K562 (cell line): ENCODE data around the gene NUP62CL. TPM values are rescaled to one million over a fixed set of nuclear protein-coding genes. Genes with fewer than 3 reads are reported as not detected.

Experiments used
- HDGF ChIP-seq: fragments of 450-650 bp; IDR thresholded peaks from 2 replicates; pipeline ENCODE4 v1.6.1; 2016
- HEY1 ChIP-seq: fragments of 250-450 bp; sonication (Bioruptor Pico); IDR thresholded peaks from 2 replicates; pipeline ENCODE4 v1.5.0; 2020; ENCODE audit warnings: mild to moderate bottlenecking, moderate library complexity, borderline replicate concordance
- HNRNPUL1 ChIP-seq: fragments of 200-400 bp; formaldehyde crosslinking; IDR thresholded peaks from 2 replicates; pipeline ENCODE4 v1.6.1; 2017; ENCODE audit warnings: low read length
- JUND ChIP-seq, 2 experiments: IDR thresholded peaks; 2 replicates in 1 of 2; 3 replicates in 1 of 2; pipeline ENCODE4 v1.6.1; 2011; ENCODE audit warnings: borderline replicate concordance in 2 of 2, low read depth in 2 of 2, low read length in 2 of 2, improper control_type of control experiment in 1 of 2, missing biosample characterization in 1 of 2, missing genetic modification characterization in 1 of 2, missing genetic modification reagents in 1 of 2
- KLF16 ChIP-seq: IDR thresholded peaks from 2 replicates; pipeline ENCODE4 v1.6.1; 2016; ENCODE audit warnings: antibody characterized with exemption
- TAL1 ChIP-seq: fragments of 450-650 bp; IDR thresholded peaks from 2 replicates; pipeline ENCODE4 v1.6.1; 2016; ENCODE audit warnings: mild to moderate bottlenecking
- TCFL5 ChIP-seq: fragments of 250-450 bp; sonication (Bioruptor Pico); conservative IDR thresholded peaks from 2 replicates; pipeline ENCODE4 v1.6.1; 2021; ENCODE audit warnings: mild to moderate bottlenecking, moderate library complexity, matching md5 sums
- WHSC1 ChIP-seq: IDR thresholded peaks from one replicate; pipeline ENCODE4 v1.6.1; 2012; ENCODE audit warnings: low read length, control low read depth, inconsistent platforms
- XRCC4 ChIP-seq: IDR thresholded peaks from one replicate; pipeline ENCODE4 v1.6.1; 2011; ENCODE audit not compliant: insufficient read depth, insufficient read length; ENCODE audit errors: extremely low read depth
- ZNF143 ChIP-seq: sonication (generic); formaldehyde crosslinking; IDR thresholded peaks from 2 replicates; pipeline ENCODE4 v1.9.0; 2022; ENCODE audit warnings: mild to moderate bottlenecking, missing genetic modification reagents
- ZNF77 ChIP-seq: fragments of 250-450 bp; sonication (Bioruptor Pico); IDR thresholded peaks from 2 replicates; pipeline ENCODE4 v1.5.0; 2020
- polyA plus RNA-seq, 8 experiments: library from polyadenylated mRNA; depleted of rRNA in 4 of 8; stranded (reverse) in 5 of 8; unstranded in 3 of 8; fragments of >200 nt; fragmentation: Nextera tagmentation in 2 of 8; fragmentation: Illumina TruSeq in 1 of 8; extraction: Ambion mirVana in 2 of 8; extraction: Trizol in 1 of 8; gene quantifications; 2 replicates each; pipeline versions ENCODE4 v1.2.1 to v1.2.3, GENCODE V29; 2011 to 2014; ENCODE audit warnings: inconsistent platforms in 1 of 8, missing spikeins in 1 of 8
- total RNA-seq, 7 experiments: library from RNA; depleted of rRNA in 6 of 7; stranded (reverse); fragments of >200 nt in 6 of 7; fragmentation: Illumina TruSeq in 2 of 7; extraction: Trizol in 2 of 7; gene quantifications; 2 replicates each; pipeline versions ENCODE4 v1.2.1 to v1.2.3, GENCODE V29; 2011 to 2021; ENCODE audit warnings: low replicate concordance in 1 of 7
- TF ChIP-seq, protein P1 (sequence below): fragments of 250-450 bp; sonication (Bioruptor Pico); IDR thresholded peaks from 2 replicates; pipeline ENCODE4 v1.4.0; 2020
- TF ChIP-seq, protein P2 (sequence below), 2 experiments: fragments of 450-650 bp in 1 of 2; sonication (generic) in 1 of 2; formaldehyde crosslinking in 1 of 2; IDR thresholded peaks in 1 of 2; conservative IDR thresholded peaks in 1 of 2; 2 replicates each; pipeline versions ENCODE4 v1.6.1 to v1.8.1; 2016 to 2023; ENCODE audit warnings: mild to moderate bottlenecking in 2 of 2, moderate library complexity in 2 of 2, inconsistent platforms in 1 of 2, missing genetic modification reagents in 1 of 2
- TF ChIP-seq, protein P3 (sequence below): fragments of 450-650 bp; IDR thresholded peaks from 2 replicates; pipeline ENCODE4 v1.6.1; 2016; ENCODE audit warnings: antibody characterized with exemption
- TF ChIP-seq, protein P4 (sequence below): fragments of 250-450 bp; sonication (Bioruptor Pico); IDR thresholded peaks from 2 replicates; pipeline ENCODE4 v1.8.0; 2022; ENCODE audit warnings: inconsistent platforms
- TF ChIP-seq, protein P5 (sequence below), 2 experiments: fragments of 450-650 bp in 1 of 2; sonication (generic) in 1 of 2; formaldehyde crosslinking; conservative IDR thresholded peaks; 2 replicates each; pipeline versions ENCODE4 v1.4.0 to v1.8.1; 2020 to 2022; ENCODE audit warnings: mild to moderate bottlenecking in 1 of 2, missing genetic modification reagents in 1 of 2

NUP62CL gene
- total and polyA plus RNA-seq, 9 of the 15 experiments (the other 6 are each of a cell fraction or from before 2014, with no cell fraction given), result 29.7 to 101 (median 42.7) TPM

DNA sequence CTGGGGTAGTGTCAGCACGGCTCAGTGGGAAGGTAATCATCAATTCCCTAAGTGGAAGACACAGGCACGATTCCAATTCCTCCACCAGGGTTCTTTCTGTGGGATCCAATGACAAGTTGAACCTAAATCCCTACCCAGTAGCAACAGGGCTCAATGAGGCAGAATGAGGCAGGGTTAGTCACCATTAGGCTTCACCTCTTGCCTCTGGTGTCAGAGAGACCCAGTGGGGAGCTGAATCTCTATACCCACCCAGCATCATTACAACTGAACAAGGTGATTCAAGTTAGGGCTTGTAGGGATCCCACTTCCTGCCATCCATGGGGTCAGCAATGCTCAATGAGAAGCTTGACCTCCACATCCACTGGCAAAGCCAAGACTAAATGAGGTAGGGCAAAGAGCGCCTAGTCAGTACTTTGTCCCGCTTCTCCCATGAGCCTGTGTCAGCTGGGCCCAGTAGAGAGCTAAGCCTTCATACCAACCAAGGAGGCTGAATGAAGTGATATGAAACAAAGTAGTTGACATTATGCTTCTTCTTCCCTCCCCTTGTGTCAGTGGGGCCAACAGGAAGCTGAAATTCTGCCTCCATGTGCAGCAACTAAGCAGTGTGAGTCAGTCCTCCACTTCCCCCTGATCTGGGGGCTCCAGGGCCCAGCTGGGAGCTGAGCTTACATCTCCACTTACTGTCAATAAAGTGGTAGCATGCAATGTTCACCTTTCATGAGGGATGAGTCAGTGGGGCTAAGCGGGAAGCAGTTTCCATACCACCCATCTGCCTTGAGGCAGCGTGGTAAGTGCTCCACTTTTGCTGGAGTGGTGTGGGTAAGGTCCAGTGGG is 51.2 kb downstream of the NUP62CL start (continued):
- TF ChIP-seq, protein P1, sequence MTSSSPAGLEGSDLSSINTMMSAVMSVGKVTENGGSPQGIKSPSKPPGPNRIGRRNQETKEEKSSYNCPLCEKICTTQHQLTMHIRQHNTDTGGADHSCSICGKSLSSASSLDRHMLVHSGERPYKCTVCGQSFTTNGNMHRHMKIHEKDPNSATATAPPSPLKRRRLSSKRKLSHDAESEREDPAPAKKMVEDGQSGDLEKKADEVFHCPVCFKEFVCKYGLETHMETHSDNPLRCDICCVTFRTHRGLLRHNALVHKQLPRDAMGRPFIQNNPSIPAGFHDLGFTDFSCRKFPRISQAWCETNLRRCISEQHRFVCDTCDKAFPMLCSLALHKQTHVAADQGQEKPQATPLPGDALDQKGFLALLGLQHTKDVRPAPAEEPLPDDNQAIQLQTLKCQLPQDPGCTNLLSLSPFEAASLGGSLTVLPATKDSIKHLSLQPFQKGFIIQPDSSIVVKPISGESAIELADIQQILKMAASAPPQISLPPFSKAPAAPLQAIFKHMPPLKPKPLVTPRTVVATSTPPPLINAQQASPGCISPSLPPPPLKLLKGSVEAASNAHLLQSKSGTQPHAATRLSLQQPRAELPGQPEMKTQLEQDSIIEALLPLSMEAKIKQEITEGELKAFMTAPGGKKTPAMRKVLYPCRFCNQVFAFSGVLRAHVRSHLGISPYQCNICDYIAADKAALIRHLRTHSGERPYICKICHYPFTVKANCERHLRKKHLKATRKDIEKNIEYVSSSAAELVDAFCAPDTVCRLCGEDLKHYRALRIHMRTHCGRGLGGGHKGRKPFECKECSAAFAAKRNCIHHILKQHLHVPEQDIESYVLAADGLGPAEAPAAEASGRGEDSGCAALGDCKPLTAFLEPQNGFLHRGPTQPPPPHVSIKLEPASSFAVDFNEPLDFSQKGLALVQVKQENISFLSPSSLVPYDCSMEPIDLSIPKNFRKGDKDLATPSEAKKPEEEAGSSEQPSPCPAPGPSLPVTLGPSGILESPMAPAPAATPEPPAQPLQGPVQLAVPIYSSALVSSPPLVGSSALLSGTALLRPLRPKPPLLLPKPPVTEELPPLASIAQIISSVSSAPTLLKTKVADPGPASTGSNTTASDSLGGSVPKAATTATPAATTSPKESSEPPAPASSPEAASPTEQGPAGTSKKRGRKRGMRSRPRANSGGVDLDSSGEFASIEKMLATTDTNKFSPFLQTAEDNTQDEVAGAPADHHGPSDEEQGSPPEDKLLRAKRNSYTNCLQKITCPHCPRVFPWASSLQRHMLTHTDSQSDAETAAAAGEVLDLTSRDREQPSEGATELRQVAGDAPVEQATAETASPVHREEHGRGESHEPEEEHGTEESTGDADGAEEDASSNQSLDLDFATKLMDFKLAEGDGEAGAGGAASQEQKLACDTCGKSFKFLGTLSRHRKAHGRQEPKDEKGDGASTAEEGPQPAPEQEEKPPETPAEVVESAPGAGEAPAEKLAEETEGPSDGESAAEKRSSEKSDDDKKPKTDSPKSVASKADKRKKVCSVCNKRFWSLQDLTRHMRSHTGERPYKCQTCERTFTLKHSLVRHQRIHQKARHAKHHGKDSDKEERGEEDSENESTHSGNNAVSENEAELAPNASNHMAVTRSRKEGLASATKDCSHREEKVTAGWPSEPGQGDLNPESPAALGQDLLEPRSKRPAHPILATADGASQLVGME (CRISPR knock-in tag), result no peak
- TF ChIP-seq XRCC4 (no peak), TCFL5 (CRISPR knock-in tag) (no peak), HEY1 (no peak), KLF16 (no peak), JUND (IDR thresholded peaks at IDR 0.05; ENCODE audit: borderline replicate concordance, low read depth, low read length) (peak; percentile 74), JUND (tag; IDR thresholded peaks at IDR 0.05; ENCODE audit: borderline replicate concordance, low read depth, low read length) (0 out of 3 replicates have a peak, but pooled peaks have one; percentile 36), WHSC1 (no peak), HNRNPUL1 (no peak), ZNF143 (CRISPR knock-in tag) (no peak), HDGF (no peak), ZNF77 (CRISPR knock-in tag) (no peak), TAL1 (no peak)
- TF ChIP-seq, protein P2, sequence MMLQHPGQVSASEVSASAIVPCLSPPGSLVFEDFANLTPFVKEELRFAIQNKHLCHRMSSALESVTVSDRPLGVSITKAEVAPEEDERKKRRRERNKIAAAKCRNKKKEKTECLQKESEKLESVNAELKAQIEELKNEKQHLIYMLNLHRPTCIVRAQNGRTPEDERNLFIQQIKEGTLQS (IDR thresholded peaks at IDR 0.05), result peak; percentile 72
- TF ChIP-seq, protein P2 (CRISPR knock-in tag; conservative IDR thresholded peaks at IDR 0.05), result no peak
- TF ChIP-seq, protein P3, sequence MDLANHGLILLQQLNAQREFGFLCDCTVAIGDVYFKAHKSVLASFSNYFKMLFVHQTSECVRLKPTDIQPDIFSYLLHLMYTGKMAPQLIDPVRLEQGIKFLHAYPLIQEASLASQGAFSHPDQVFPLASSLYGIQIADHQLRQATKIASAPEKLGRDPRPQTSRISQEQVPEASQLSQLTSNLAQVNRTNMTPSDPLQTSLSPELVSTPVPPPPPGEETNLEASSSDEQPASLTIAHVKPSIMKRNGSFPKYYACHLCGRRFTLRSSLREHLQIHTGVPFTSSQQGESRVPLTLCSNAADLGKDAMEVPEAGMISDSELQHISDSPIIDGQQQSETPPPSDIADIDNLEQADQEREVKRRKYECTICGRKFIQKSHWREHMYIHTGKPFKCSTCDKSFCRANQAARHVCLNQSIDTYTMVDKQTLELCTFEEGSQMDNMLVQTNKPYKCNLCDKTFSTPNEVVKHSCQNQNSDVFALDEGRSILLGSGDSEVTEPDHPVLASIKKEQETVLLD, result no peak
- TF ChIP-seq, protein P4, sequence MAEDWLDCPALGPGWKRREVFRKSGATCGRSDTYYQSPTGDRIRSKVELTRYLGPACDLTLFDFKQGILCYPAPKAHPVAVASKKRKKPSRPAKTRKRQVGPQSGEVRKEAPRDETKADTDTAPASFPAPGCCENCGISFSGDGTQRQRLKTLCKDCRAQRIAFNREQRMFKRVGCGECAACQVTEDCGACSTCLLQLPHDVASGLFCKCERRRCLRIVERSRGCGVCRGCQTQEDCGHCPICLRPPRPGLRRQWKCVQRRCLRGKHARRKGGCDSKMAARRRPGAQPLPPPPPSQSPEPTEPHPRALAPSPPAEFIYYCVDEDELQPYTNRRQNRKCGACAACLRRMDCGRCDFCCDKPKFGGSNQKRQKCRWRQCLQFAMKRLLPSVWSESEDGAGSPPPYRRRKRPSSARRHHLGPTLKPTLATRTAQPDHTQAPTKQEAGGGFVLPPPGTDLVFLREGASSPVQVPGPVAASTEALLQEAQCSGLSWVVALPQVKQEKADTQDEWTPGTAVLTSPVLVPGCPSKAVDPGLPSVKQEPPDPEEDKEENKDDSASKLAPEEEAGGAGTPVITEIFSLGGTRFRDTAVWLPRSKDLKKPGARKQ, result no peak
- TF ChIP-seq, protein P5, sequence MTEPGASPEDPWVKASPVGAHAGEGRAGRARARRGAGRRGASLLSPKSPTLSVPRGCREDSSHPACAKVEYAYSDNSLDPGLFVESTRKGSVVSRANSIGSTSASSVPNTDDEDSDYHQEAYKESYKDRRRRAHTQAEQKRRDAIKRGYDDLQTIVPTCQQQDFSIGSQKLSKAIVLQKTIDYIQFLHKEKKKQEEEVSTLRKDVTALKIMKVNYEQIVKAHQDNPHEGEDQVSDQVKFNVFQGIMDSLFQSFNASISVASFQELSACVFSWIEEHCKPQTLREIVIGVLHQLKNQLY (CRISPR knock-in tag; conservative IDR thresholded peaks at IDR 0.05), result no peak
